Endothelial cell of umbilical vein (primary cell): ENCODE results near the gene DNAH1. TPM values are rescaled to one million over a fixed set of nuclear protein-coding genes. Genes with fewer than 3 reads are reported as not detected.
A peak's percentile ranks its signal among the peaks of the same experiment; 100 is the strongest.
"Not testable (repeated sequence)": the region's sequence is repeated elsewhere in the genome, so short reads cannot be mapped to it uniquely, and the experiment has no call there.

ENCODE experiments used
- BruUV-seq: library from RNA; stranded (reverse); fragments of 400-500 nt; replicated peaks from 2 replicates; lab custom pipeline; 2021; lab: Mats Ljungman, UMichigan
- CTCF ChIA-PET: fragments of 300-600, 350-600 bp; sonication (Branson Sonifier 250); formaldehyde crosslinking; loops from one replicate; lab custom pipeline; 2021; ENCODE audit warnings: antibody characterized with exemption, inconsistent platforms; lab: Charles Lee
- POLR2A ChIA-PET: fragments of 300-600, 350-600 bp; sonication (Branson Sonifier 250); formaldehyde crosslinking; loops from one replicate; lab custom pipeline; 2021; ENCODE audit warnings: antibody characterized with exemption, inconsistent platforms; lab: Charles Lee
- DNase-seq: peaks from one replicate; pipeline ENCODE4 v3.0.0-alpha.2; 2011; ENCODE audit warnings: low read depth, low spot score
- FAIRE-seq: peaks from 2 replicates; lab custom pipeline; 2011; peaks lifted over from hg19 to GRCh38; lab: Jason Lieb, UNC
- H2AFZ ChIP-seq: 2 replicates; pipeline ENCODE4 v1.6.0; 2012; ENCODE audit warnings: low read depth, low read length, control low read depth, inconsistent platforms
- H3K27ac ChIP-seq: 2 replicates; pipeline ENCODE4 v1.5.1; 2011; ENCODE audit warnings: low read depth, mild to moderate bottlenecking, control low read depth, low read length, moderate library complexity; ENCODE audit not compliant: insufficient read depth
- H3K27me3 ChIP-seq, 2 experiments: 2 replicates each; pipeline versions ENCODE4 v1.6.0 to v1.6.1; 2011; ENCODE audit warnings: low read length in 2 of 2, mixed read lengths in 1 of 2; ENCODE audit not compliant: control insufficient read depth in 2 of 2, insufficient read depth in 2 of 2
- H3K36me3 ChIP-seq, 2 experiments: 2 replicates in 1 of 2; 3 replicates in 1 of 2; pipeline ENCODE4 v1.5.1; 2011; ENCODE audit warnings: low read length in 2 of 2, mild to moderate bottlenecking in 1 of 2, moderate library complexity in 1 of 2; ENCODE audit not compliant: control insufficient read depth in 2 of 2, insufficient read depth in 2 of 2; ENCODE audit errors: extremely low read depth in 1 of 2
- H3K4me1 ChIP-seq: 3 replicates; pipeline ENCODE4 v1.5.1; 2011; ENCODE audit warnings: mild to moderate bottlenecking, low read length; ENCODE audit not compliant: control insufficient read depth, insufficient read depth; ENCODE audit errors: extremely low read depth
- H3K4me2 ChIP-seq: 2 replicates; pipeline ENCODE4 v1.6.1; 2011; ENCODE audit warnings: low read length, control low read depth, mixed read lengths; ENCODE audit not compliant: insufficient read depth
- H3K4me3 ChIP-seq, 3 experiments: fragments of 200-600 bp in 1 of 3; sonication (generic), shearing (Covaris generic) in 1 of 3; replicated peaks in 1 of 3; 2 replicates each; pipeline ENCODE4 v1.5.1; 2011 to 2016; ENCODE audit warnings: control low read depth in 3 of 3, low read length in 3 of 3, mild to moderate bottlenecking in 2 of 3, inconsistent platforms in 1 of 3, low read depth in 1 of 3, moderate library complexity in 1 of 3; ENCODE audit not compliant: insufficient read depth in 1 of 3
- H3K79me2 ChIP-seq: 2 replicates; pipeline ENCODE4 v1.6.0; 2012; ENCODE audit warnings: low read length, inconsistent platforms; ENCODE audit not compliant: control insufficient read depth, insufficient read depth
- H3K9ac ChIP-seq: replicated peaks from 2 replicates; pipeline ENCODE3; 2011; ENCODE audit warnings: low read length, control low read depth; ENCODE audit not compliant: insufficient read depth; ENCODE audit errors: extremely low read depth
- H3K9me1 ChIP-seq: replicated peaks from 3 replicates; pipeline ENCODE4 v1.6.0; 2011; ENCODE audit warnings: mild to moderate bottlenecking, low read length; ENCODE audit not compliant: control insufficient read depth, insufficient read depth; ENCODE audit errors: extremely low read depth
- H3K9me3 ChIP-seq: replicated peaks from 2 replicates; pipeline ENCODE4 v1.5.1; 2012; ENCODE audit warnings: low read length, inconsistent platforms; ENCODE audit not compliant: control insufficient read depth, insufficient read depth
- H4K20me1 ChIP-seq: replicated peaks from 2 replicates; pipeline ENCODE3; 2011; ENCODE audit warnings: mild to moderate bottlenecking, low read length; ENCODE audit not compliant: control insufficient read depth, insufficient read depth; ENCODE audit errors: extremely low read depth
- CTCF ChIP-seq, 2 donors: IDR thresholded peaks; 1 replicate in 1 of 2; 2 replicates in 1 of 2; pipeline ENCODE4 v1.5.1; 2011; ENCODE audit warnings: low read length in 2 of 2, mild to moderate bottlenecking in 2 of 2, moderate library complexity in 2 of 2, control low read depth in 1 of 2, inconsistent platforms in 1 of 2, low read depth in 1 of 2; ENCODE audit not compliant: insufficient read depth in 1 of 2; ENCODE audit errors: extremely low read depth in 1 of 2
- EZH2 ChIP-seq: IDR thresholded peaks from 2 replicates; pipeline ENCODE4 v1.6.1; 2012; ENCODE audit warnings: borderline replicate concordance, low read depth, mild to moderate bottlenecking, moderate library complexity, low read length, inconsistent platforms; ENCODE audit not compliant: severe bottlenecking
- FOS ChIP-seq: IDR thresholded peaks from 2 replicates; pipeline ENCODE4 v1.6.1; 2011; ENCODE audit warnings: mild to moderate bottlenecking, low read length, moderate library complexity, borderline replicate concordance; ENCODE audit not compliant: insufficient read depth
- GATA2 ChIP-seq: IDR thresholded peaks from 2 replicates; pipeline ENCODE4 v1.7.0; 2011; ENCODE audit warnings: low read depth, mild to moderate bottlenecking, moderate library complexity, mixed read lengths, low read length; ENCODE audit not compliant: insufficient read length, insufficient read depth
- JUN ChIP-seq: IDR thresholded peaks from 2 replicates; pipeline ENCODE4 v1.6.1; 2011; ENCODE audit warnings: borderline replicate concordance, low read depth; ENCODE audit not compliant: insufficient read length, insufficient read depth
- MAX ChIP-seq: IDR thresholded peaks from 2 replicates; pipeline ENCODE4 v1.6.1; 2011; ENCODE audit not compliant: insufficient read depth, insufficient read length
- MYC ChIP-seq: IDR thresholded peaks from one replicate; pipeline ENCODE4 v1.6.1; 2011; ENCODE audit warnings: mild to moderate bottlenecking, low read depth, low read length
- POLR2A ChIP-seq: IDR thresholded peaks from 2 replicates; pipeline ENCODE4 v1.6.1; 2012; ENCODE audit warnings: low read depth, mild to moderate bottlenecking, control low read depth, low read length
- POLR2AphosphoS5 ChIP-seq: IDR thresholded peaks from 2 replicates; pipeline ENCODE4 v1.6.1; 2012; ENCODE audit warnings: low read depth, mild to moderate bottlenecking, control low read depth, low read length, moderate library complexity; ENCODE audit not compliant: insufficient read depth
- dilution Hi-C: fragments of 300-500 bp; cut with MboI; formaldehyde crosslinking; loops from one replicate; pipeline ENCODE4 v1.15.0; 2019; ENCODE audit warnings: low sequenced_read_pairs; ENCODE audit not compliant: extremely low pct_ligation_motif_present
- intact Hi-C: fragments of 100-400 bp; cut with micrococcal nuclease; formaldehyde crosslinking; loops from one replicate; pipeline ENCODE4 v1.10.0; 2022
- polyA plus RNA-seq, 4 experiments: library from polyadenylated mRNA; depleted of rRNA in 3 of 4; stranded (reverse) in 3 of 4; unstranded in 1 of 4; fragments of >200 nt; gene quantifications; 2 replicates each; pipeline versions ENCODE4 v1.2.1 to v1.2.3, GENCODE V29; 2011 to 2012; ENCODE audit warnings: missing spikeins in 1 of 4
- total RNA-seq: library from RNA; stranded (reverse); gene quantifications from 2 replicates; pipeline ENCODE4 v1.2.3, GENCODE V29; 2021

DNAH1 gene
- total and polyA plus RNA-seq, 2 donors (not counting 3 experiments of a cell fraction or from before 2014, with no cell fraction given): 5.8 to 6.0 TPM

- FAIRE-seq, H2AFZ ChIP-seq, H3K27ac ChIP-seq, H3K79me2 ChIP-seq, DNase-seq, H3K9me3 ChIP-seq, H3K9me1 ChIP-seq, H3K9ac ChIP-seq, BruUV-seq, H3K4me2 ChIP-seq, POLR2A ChIA-PET, H3K4me3 ChIP-seq, H3K36me3 ChIP-seq, dilution Hi-C loops, H3K4me1 ChIP-seq, H4K20me1 ChIP-seq, H3K27me3 ChIP-seq: not testable (repeated sequence)
- CTCF ChIA-PET: interaction anchor here (1.2 to 8.8 kb wide), 16 partner anchors 9 to 117 kb away, joined by 3 to 133 read pairs (median 8); partner anchors contain the start of genes GLYCTK and TLR9
- intact Hi-C loops: loop anchor here (2.0 kb wide), 1 partner anchor 99 kb away; the partner anchor contains the start of gene TWF2
These were observed 22.0 kb downstream of the DNAH1 start for GRCh38 chr3:52338131-52338530.

- Histone ChIP-seq H4K20me1 (no peaks in the 10 kb centered on the region), H3K9ac (no peak overlapping the region), H3K36me3 (no peaks in the 10 kb centered on the region), H3K27me3 (no peaks in the 10 kb centered on the region), H3K4me3 (no peak overlapping the region), H3K4me1 (no peaks in the 10 kb centered on the region), H3K9me1 (no peaks in the 10 kb centered on the region), H3K27ac (no peak overlapping the region), H3K79me2 (no peaks in the 10 kb centered on the region), H2AFZ (no peak overlapping the region), H3K4me2 (no peak overlapping the region), H3K9me3 (no peaks in the 10 kb centered on the region)
- DNase-seq (peak; percentile 74), FAIRE-seq (peak; percentile 75)
- dilution Hi-C loops: no loop called here
- BruUV-seq: no TSS peak
- ChIA-PET POLR2A (no interaction called here), CTCF (interaction anchor here (0.6 to 8.8 kb wide), 47 partner anchors 9 to 338 kb away, joined by 3 to 133 read pairs (median 4); partner anchors contain the start of genes GLYCTK, POC1A, TLR9 and TWF2)
- intact Hi-C loops: loop anchor here (1.0 to 2.0 kb wide), 5 partner anchors 48 to 338 kb away; partner anchors contain the start of gene TWF2
- TF ChIP-seq CTCF (IDR thresholded peaks at IDR 0.05; ENCODE audit: extremely low read depth in 1 of 2, insufficient read depth in 1 of 2, low read depth in 1 of 2, low read length in 2 of 2): peak; percentile 48 to 50
- TF ChIP-seq POLR2AphosphoS5: no peak
- TF ChIP-seq POLR2A: no peak
- TF ChIP-seq JUN: no peak
- no peak for TF ChIP-seq FOS
- TF ChIP-seq EZH2: no peak
- peak; percentile 31 for TF ChIP-seq MAX
- TF ChIP-seq MYC: no peak
- no peak for TF ChIP-seq GATA2
These were observed 23.5 kb downstream of the DNAH1 start for GRCh38 chr3:52339612-52340011.
